WTC11 (cell line): ENCODE data around the gene ANKIB1. TPM values are rescaled to one million over a fixed set of nuclear protein-coding genes. Genes with fewer than 3 reads are reported as not detected.

Experiments
- ATAC-seq: fragments of 200-7000 bp; cut with Tn5 transposase; 2 replicates; pipeline ENCODE4 v1.10.0; 2021; ENCODE audit warnings: mild to moderate bottlenecking, moderate library complexity
- CTCF ChIA-PET: fragments of 300-600 bp; sonication (Branson Sonifier 250); formaldehyde crosslinking; loops from one replicate; lab custom pipeline; 2021; ENCODE audit warnings: antibody characterized with exemption; lab: Charles Lee
- POLR2A ChIA-PET: fragments of 350-600 bp; sonication (Branson Sonifier 250); formaldehyde crosslinking; loops from one replicate; lab custom pipeline; 2021; ENCODE audit warnings: antibody characterized with exemption; lab: Charles Lee
- DNase-seq: peaks from one replicate; pipeline ENCODE4 v3.0.0; 2021; ENCODE audit warnings: low spot score
- H3K27ac Mint-ChIP-seq: 2 replicates; pipeline ENCODE4 v1.8.0; 2021; ENCODE audit warnings: mixed read lengths
- H3K27me3 Mint-ChIP-seq: 2 replicates; pipeline ENCODE4 v1.8.0; 2021; ENCODE audit warnings: low read depth, mild to moderate bottlenecking, moderate library complexity, mixed read lengths
- H3K36me3 Mint-ChIP-seq: 2 replicates; pipeline ENCODE4 v1.8.0; 2021; ENCODE audit warnings: mixed read lengths
- H3K4me1 Mint-ChIP-seq: 2 replicates; pipeline ENCODE4 v1.8.0; 2022; ENCODE audit warnings: mixed read lengths
- H3K4me3 Mint-ChIP-seq: 2 replicates; pipeline ENCODE4 v1.8.0; 2021; ENCODE audit warnings: mild to moderate bottlenecking, moderate library complexity, mixed read lengths
- H3K9me3 Mint-ChIP-seq: 2 replicates; pipeline ENCODE4 v1.8.0; 2021; ENCODE audit warnings: mixed read lengths
- AFF4 ChIP-seq: sonication (generic); formaldehyde crosslinking; IDR thresholded peaks from 2 replicates; pipeline ENCODE4 v1.8.1; 2023; ENCODE audit warnings: mild to moderate bottlenecking, missing genetic modification reagents, borderline replicate concordance
- AR ChIP-seq: fragments of 250-450 bp; sonication (Bioruptor Pico); IDR thresholded peaks from 2 replicates; pipeline ENCODE4 v1.9.0; 2021; ENCODE audit warnings: mild to moderate bottlenecking
- ESRRA ChIP-seq: sonication (generic); formaldehyde crosslinking; IDR thresholded peaks from 2 replicates; pipeline ENCODE4 v1.8.1; 2022; ENCODE audit warnings: mild to moderate bottlenecking, missing genetic modification reagents, borderline replicate concordance
- ETV6 ChIP-seq: sonication (generic); formaldehyde crosslinking; IDR thresholded peaks from 2 replicates; pipeline ENCODE4 v1.8.1; 2022; ENCODE audit warnings: mild to moderate bottlenecking, missing genetic modification reagents
- FOXP1 ChIP-seq: sonication (generic); formaldehyde crosslinking; IDR thresholded peaks from 2 replicates; pipeline ENCODE4 v1.8.0; 2022; ENCODE audit warnings: missing genetic modification reagents, mild to moderate bottlenecking, moderate library complexity, borderline replicate concordance
- GTF2I ChIP-seq: fragments of 250-450 bp; sonication (Bioruptor Pico); conservative IDR thresholded peaks from 2 replicates; pipeline ENCODE4 v1.4.0; 2021; ENCODE audit warnings: mild to moderate bottlenecking
- IRF1 ChIP-seq: sonication (generic); formaldehyde crosslinking; IDR thresholded peaks from 2 replicates; pipeline ENCODE4 v1.8.0; 2023; ENCODE audit warnings: missing genetic modification reagents
- PRDM15 ChIP-seq: sonication (generic); formaldehyde crosslinking; IDR thresholded peaks from 2 replicates; pipeline ENCODE4 v1.8.0; 2022; ENCODE audit warnings: missing genetic modification reagents
- SP1 ChIP-seq: sonication (generic); formaldehyde crosslinking; conservative IDR thresholded peaks from 2 replicates; pipeline ENCODE4 v1.8.1; 2022; ENCODE audit warnings: missing genetic modification reagents
- TP53 ChIP-seq: sonication (generic); formaldehyde crosslinking; IDR thresholded peaks from 2 replicates; pipeline ENCODE4 v1.8.1; 2023; ENCODE audit warnings: mild to moderate bottlenecking, missing genetic modification reagents
- ZBTB43 ChIP-seq: sonication (generic); formaldehyde crosslinking; IDR thresholded peaks from 2 replicates; pipeline ENCODE4 v1.8.1; 2023; ENCODE audit warnings: mild to moderate bottlenecking, missing genetic modification reagents
- ZMAT4 ChIP-seq: fragments of 250-450 bp; sonication (Bioruptor Pico); IDR thresholded peaks from 2 replicates; pipeline ENCODE4 v1.9.0; 2021; ENCODE audit warnings: mild to moderate bottlenecking
- ZNF121 ChIP-seq: sonication (generic); formaldehyde crosslinking; IDR thresholded peaks from 2 replicates; pipeline ENCODE4 v1.8.0; 2023; ENCODE audit warnings: missing genetic modification reagents
- ZNF219 ChIP-seq: sonication (generic); formaldehyde crosslinking; IDR thresholded peaks from 2 replicates; pipeline ENCODE4 v1.8.0; 2023; ENCODE audit warnings: missing genetic modification reagents, mild to moderate bottlenecking, borderline replicate concordance
- ZNF232 ChIP-seq: sonication (generic); formaldehyde crosslinking; IDR thresholded peaks from 2 replicates; pipeline ENCODE4 v1.8.0; 2022; ENCODE audit warnings: mild to moderate bottlenecking, missing genetic modification reagents
- ZNF416 ChIP-seq: fragments of 250-450 bp; sonication (Bioruptor Pico); IDR thresholded peaks from 2 replicates; pipeline ENCODE4 v1.9.0; 2021; ENCODE audit warnings: mild to moderate bottlenecking, inconsistent platforms
- ZSCAN18 ChIP-seq: fragments of 250-450 bp; sonication (Bioruptor Pico); IDR thresholded peaks from 2 replicates; pipeline ENCODE4 v2.1.2; 2022; ENCODE audit warnings: mild to moderate bottlenecking, moderate library complexity
- total RNA-seq: library from RNA; stranded (reverse); gene quantifications from 3 replicates; pipeline ENCODE4 v1.2.3, GENCODE V29; 2021
- TF ChIP-seq, protein P1 (sequence below): sonication (generic); formaldehyde crosslinking; IDR thresholded peaks from 2 replicates; pipeline ENCODE4 v1.8.1; 2023; ENCODE audit warnings: mild to moderate bottlenecking, moderate library complexity, missing genetic modification reagents

ANKIB1 gene
- total RNA-seq, 1 experiment from 2014 or later = 38.5 TPM

DNA sequence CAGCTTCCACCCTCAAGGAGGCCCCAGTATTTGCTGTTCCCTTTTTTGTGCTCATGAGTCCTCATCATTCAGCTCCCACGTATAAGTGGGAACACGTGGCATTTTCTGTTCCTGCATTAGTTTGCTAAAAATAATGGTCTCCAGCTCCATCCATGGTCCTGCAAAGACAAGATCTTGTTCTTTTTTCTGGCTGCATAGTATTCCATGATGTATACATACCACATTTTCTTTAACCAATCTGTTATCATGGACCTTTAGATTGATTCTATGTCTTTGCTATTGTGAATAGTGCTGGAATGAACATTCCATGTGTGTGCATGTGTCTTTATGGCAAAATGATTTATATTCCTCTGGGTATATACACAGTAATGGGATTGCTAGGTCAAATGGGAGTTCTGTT lies 17.0 kb upstream of the ANKIB1 start (continued):
- TF ChIP-seq SP1 (CRISPR knock-in tag) (no peak), ZNF232 (CRISPR knock-in tag) (no peak)

DNA sequence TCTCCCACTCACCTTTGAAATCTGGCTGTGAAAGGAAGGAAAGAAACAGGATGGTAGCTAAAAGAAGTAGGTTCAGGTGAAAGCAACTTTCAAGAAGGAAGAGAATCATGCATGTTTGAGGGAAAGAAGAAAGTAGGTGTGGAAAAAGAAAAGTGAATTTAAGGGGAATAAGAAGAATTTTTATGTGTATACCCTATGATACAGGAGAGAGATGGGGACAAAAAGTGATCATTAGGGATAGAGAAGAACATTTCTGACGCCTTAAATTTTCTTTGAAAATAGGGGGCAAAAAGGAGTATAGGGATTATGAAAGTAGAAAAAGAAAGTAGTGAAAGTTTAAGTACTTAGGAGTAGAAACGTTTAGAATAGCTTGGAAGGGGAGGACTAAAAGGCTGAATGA lies 15.2 kb upstream of the ANKIB1 start:
- DNase-seq = no peak
- H3K4me1 Mint-ChIP-seq = no peaks in the 10 kb centered on the region
- TF ChIP-seq ZNF219 (no peak), AR (CRISPR knock-in tag) (no peak), ZSCAN18 (CRISPR knock-in tag) (no peak), TP53 (no peak), ZNF232 (CRISPR knock-in tag) (no peak), FOXP1 (CRISPR knock-in tag) (no peak), ESRRA (CRISPR knock-in tag) (no peak), GTF2I (CRISPR knock-in tag) (no peak), PRDM15 (no peak), ZBTB43 (no peak)
- CTCF ChIA-PET = no interaction called here
- ATAC-seq = no peak
- H3K4me3 Mint-ChIP-seq = no peak overlapping the region
- no peaks in the 10 kb centered on the region for H3K27me3 Mint-ChIP-seq
- peaks cover 69% of the 10 kb centered on the region for H3K36me3 Mint-ChIP-seq
- POLR2A ChIA-PET = no interaction called here
- H3K27ac Mint-ChIP-seq = no peak overlapping the region
- H3K9me3 Mint-ChIP-seq = peaks cover 13% of the 10 kb centered on the region

DNA sequence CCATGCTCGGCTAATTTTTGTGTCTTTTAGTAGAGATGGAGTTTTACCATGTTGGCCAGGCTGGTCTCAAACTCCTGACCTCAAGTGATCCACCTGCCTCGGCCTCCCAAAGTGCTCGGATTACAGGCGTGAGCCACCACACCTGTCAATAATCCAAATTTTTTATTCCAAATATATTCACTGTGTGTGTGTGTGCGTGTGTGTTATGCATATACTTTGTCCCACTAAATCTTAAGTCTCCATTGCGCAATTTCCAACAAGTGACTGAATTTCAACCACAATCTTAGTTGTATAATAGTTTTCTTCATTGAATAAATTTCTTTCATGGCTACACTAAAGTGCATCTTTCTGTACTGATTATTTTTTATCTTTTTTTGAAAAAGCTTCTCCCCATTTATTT lies 2.8 kb upstream of the ANKIB1 start:
- H3K4me3 Mint-ChIP-seq = no peak overlapping the region
- peaks cover 6% of the 10 kb centered on the region; the same call in 1 of the 2 replicates for H3K36me3 Mint-ChIP-seq
- POLR2A ChIA-PET = no interaction called here
- H3K27ac Mint-ChIP-seq = no peak overlapping the region
- no peaks in the 10 kb centered on the region for H3K9me3 Mint-ChIP-seq
- DNase-seq = no peak
- H3K27me3 Mint-ChIP-seq = no peaks in the 10 kb centered on the region
- ATAC-seq = no peak
- CTCF ChIA-PET = no interaction called here
- peaks cover 25% of the 10 kb centered on the region for H3K4me1 Mint-ChIP-seq
- TF ChIP-seq AFF4 (CRISPR knock-in tag) = no peak
- no peak for TF ChIP-seq ZMAT4
- TF ChIP-seq ZNF416 (CRISPR knock-in tag) = no peak
- TF ChIP-seq ESRRA (CRISPR knock-in tag) = no peak
- no peak for TF ChIP-seq ETV6 (CRISPR knock-in tag)
- TF ChIP-seq ZNF121 (CRISPR knock-in tag) = no peak
- TF ChIP-seq IRF1 (CRISPR knock-in tag) = no peak
- TF ChIP-seq, protein P1, sequence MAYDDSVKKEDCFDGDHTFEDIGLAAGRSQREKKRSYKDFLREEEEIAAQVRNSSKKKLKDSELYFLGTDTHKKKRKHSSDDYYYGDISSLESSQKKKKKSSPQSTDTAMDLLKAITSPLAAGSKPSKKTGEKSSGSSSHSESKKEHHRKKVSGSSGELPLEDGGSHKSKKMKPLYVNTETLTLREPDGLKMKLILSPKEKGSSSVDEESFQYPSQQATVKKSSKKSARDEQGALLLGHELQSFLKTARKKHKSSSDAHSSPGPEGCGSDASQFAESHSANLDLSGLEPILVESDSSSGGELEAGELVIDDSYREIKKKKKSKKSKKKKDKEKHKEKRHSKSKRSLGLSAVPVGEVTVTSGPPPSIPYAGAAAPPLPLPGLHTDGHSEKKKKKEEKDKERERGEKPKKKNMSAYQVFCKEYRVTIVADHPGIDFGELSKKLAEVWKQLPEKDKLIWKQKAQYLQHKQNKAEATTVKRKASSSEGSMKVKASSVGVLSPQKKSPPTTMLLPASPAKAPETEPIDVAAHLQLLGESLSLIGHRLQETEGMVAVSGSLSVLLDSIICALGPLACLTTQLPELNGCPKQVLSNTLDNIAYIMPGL (CRISPR knock-in tag) = no peak
